Kidney epithelial cell (primary cell): Measurements from ENCODE around the gene CACNA1D. TPM values are rescaled to one million over a fixed set of nuclear protein-coding genes. Genes with fewer than 3 reads are reported as not detected.

ENCODE experiments used
- DNase-seq: peaks from one replicate; pipeline ENCODE4 v3.0.0-alpha.2; 2010; ENCODE audit warnings: low read depth
- H3K27me3 ChIP-seq: 2 replicates; pipeline ENCODE4 v1.6.0; 2011; ENCODE audit warnings: low read length; ENCODE audit not compliant: control insufficient read depth, insufficient read depth
- H3K36me3 ChIP-seq: 2 replicates; pipeline ENCODE4 v1.5.1; 2011; ENCODE audit warnings: low read length; ENCODE audit not compliant: control insufficient read depth, insufficient read depth
- H3K4me3 ChIP-seq: 2 replicates; pipeline ENCODE4 v1.5.1; 2011; ENCODE audit warnings: low read depth, mild to moderate bottlenecking, control low read depth, low read length
- total RNA-seq: library from RNA; depleted of rRNA; stranded (reverse); fragments of >200 nt; gene quantifications from 2 replicates; pipeline ENCODE4 v1.2.3, GENCODE V29; 2015
- TF ChIP-seq, protein P1 (sequence below): IDR thresholded peaks from 2 replicates; pipeline ENCODE4 v1.5.1; 2011; ENCODE audit warnings: mild to moderate bottlenecking, moderate library complexity, low read length, control low read depth, inconsistent platforms; ENCODE audit not compliant: insufficient read depth, poor library complexity, severe bottlenecking

Gene CACNA1D
- total RNA-seq, 1 donor from 2014 or later: 0.21 TPM

DNA sequence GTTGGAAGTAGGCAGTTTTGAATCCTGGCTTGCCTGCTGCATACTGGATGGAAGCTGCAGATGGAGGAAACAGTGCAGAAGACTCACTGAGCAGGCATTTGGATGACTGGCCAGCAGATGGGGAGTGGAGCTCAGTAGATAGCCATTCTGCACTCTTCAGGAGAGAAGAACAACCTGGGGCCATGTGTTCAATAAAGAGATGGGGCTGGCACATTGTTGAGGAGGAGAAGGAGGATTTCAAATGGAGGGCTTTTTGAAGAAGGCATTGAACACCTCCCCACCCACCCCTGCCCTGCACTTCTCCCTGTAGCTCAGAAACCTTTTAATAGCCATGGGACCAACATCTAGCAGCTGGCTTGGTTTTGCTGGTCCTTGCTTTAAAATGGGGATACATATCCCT lies 109.8 kb downstream of the CACNA1D start:
- Histone ChIP-seq H3K27me3 (no peaks in the 10 kb centered on the region), H3K36me3 (no peaks in the 10 kb centered on the region), H3K4me3 (no peak overlapping the region)
- no peak for DNase-seq
- TF ChIP-seq, protein P1, sequence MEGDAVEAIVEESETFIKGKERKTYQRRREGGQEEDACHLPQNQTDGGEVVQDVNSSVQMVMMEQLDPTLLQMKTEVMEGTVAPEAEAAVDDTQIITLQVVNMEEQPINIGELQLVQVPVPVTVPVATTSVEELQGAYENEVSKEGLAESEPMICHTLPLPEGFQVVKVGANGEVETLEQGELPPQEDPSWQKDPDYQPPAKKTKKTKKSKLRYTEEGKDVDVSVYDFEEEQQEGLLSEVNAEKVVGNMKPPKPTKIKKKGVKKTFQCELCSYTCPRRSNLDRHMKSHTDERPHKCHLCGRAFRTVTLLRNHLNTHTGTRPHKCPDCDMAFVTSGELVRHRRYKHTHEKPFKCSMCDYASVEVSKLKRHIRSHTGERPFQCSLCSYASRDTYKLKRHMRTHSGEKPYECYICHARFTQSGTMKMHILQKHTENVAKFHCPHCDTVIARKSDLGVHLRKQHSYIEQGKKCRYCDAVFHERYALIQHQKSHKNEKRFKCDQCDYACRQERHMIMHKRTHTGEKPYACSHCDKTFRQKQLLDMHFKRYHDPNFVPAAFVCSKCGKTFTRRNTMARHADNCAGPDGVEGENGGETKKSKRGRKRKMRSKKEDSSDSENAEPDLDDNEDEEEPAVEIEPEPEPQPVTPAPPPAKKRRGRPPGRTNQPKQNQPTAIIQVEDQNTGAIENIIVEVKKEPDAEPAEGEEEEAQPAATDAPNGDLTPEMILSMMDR: no peak

DNA sequence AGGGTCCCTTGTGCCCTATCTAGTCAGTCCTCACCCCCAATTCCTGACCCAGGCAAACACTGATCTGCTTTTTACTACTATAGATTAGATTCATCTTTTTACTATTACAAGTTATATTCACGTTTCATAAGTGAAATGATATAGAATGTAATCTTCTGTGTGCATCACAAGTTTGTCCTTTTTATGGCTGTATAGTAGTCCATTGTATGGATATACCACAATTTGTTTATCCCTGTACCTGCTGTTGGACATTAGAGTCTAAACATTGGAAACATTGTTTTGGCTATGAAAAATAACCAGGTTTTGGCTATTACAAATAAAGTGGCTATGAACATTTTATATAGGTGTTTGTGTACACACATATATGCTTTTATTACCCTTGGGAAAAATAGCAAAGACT lies 112.4 kb downstream of the CACNA1D start:
- no peaks in the 10 kb centered on the region for H3K36me3 ChIP-seq
- H3K4me3 ChIP-seq: no peak overlapping the region
- DNase-seq: no peak
- no peaks in the 10 kb centered on the region for H3K27me3 ChIP-seq
- TF ChIP-seq, protein P1: no peak

DNA sequence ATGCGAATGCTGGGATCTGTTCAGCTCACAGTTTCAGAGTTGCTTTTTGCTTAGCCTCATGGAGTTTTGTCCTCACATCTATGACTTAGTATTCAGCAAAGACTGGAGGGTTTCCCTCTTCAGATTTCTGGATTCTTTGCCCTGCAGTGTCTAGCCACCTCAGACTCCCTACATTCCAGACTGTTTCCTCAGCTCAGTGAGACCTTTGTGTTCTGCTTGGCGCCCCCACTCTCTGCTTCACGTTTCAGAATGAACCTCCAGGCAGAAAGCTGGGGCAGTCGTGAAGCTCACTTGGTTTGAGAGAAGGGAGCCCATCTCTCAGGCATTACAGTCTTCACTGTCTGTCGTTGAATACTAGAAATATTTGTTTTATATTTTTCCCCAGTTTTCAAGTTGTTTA lies 118.1 kb downstream of the CACNA1D start:
- DNase-seq: no peak
- Histone ChIP-seq H3K36me3 (no peaks in the 10 kb centered on the region), H3K27me3 (peaks cover 2% of the 10 kb centered on the region), H3K4me3 (no peak overlapping the region)
- TF ChIP-seq, protein P1: no peak

DNA sequence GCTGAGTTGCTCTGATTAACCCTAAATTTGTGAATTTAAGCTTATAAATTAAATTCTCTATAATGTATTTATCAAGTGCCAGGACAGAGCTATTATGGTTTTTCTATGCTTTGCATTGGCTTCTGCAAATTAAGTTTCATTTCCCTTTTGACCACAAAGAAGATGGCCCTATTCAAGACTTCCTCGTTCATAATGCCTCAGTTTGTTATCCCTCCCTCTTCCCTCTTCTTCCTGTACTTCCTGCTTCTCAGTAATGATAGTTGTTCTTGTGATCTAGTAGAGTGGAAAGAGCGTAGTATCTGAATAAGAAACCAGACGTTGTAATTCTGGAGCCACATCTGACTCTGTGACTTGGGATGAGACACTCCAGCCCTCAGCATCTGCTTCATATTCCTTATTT lies 118.7 kb downstream of the CACNA1D start:
- peaks cover 2% of the 10 kb centered on the region for H3K27me3 ChIP-seq
- H3K4me3 ChIP-seq: no peak overlapping the region
- H3K36me3 ChIP-seq: no peaks in the 10 kb centered on the region
- no peak for DNase-seq
- TF ChIP-seq, protein P1: no peak

DNA sequence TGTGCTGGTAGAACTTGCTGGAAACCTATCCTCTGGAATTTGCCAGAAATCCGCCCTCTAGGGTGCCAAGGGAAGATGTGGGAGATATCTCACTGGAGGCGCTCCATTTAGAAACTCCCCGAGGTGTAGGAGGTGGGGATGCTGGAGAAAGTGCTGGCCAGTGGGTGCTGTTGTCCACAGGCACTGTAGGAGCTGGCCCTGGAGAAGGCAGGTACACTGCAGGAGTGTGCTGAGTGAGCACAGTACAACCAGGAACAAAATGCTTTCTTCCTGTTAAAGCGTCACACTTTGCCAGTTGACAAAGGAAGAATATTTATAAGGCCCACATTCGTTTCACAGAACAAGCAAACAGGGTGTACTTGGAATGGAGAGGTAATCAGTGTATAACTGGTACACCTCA lies 119.9 kb downstream of the CACNA1D start:
- peaks cover 2% of the 10 kb centered on the region for H3K27me3 ChIP-seq
- no peak overlapping the region for H3K4me3 ChIP-seq
- TF ChIP-seq, protein P1: no peak

DNA sequence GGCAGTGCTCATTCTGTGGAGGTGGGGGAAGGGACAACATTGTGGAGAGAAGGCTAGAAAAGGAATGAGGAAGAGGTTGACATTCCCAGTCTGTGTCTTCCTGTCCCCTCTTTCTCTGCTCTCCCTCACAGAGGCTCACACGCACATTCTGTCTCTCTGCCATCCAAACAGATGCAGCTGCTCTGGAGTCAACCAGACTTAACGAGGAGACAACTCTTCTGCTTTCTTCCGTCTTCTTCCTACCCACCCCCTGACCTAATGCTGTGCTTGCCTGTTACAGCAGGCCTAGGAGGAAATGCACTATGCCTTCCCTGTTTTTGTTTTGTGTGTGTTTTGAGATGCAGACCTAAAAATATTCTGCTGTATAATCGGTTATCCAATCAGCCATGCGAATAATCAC lies 121.9 kb downstream of the CACNA1D start:
- Histone ChIP-seq H3K36me3 (no peaks in the 10 kb centered on the region), H3K4me3 (no peak overlapping the region), H3K27me3 (peaks cover 2% of the 10 kb centered on the region)
- TF ChIP-seq, protein P1: no peak
- no peak for DNase-seq

More for the DNA sequence above, 119.9 kb downstream of the CACNA1D start:
- H3K36me3 ChIP-seq: no peaks in the 10 kb centered on the region
- DNase-seq: no peak
